VCaP (cell line): ENCODE measurements around the gene GPR155.

Experiments used
- H3K27ac ChIP-seq: fragments of 450-650 bp; 2 replicates; pipeline ENCODE4 v1.5.1; 2017
- CTCF ChIP-seq: fragments of 450-650 bp; conservative IDR thresholded peaks from 2 replicates; pipeline ENCODE4 v1.5.1; 2017; ENCODE audit warnings: mild to moderate bottlenecking, moderate library complexity

Gene GPR155

GRCh38 chr2:174522553-174522952 is 35.7 kb upstream of the GPR155 start:
- H3K27ac ChIP-seq, result no peak overlapping the region
- TF ChIP-seq CTCF, result peak; percentile 74

GRCh38 chr2:174518395-174518794 is 31.6 kb upstream of the GPR155 start:
- no peak for TF ChIP-seq CTCF
- H3K27ac ChIP-seq, result no peak overlapping the region

- no peak for TF ChIP-seq CTCF
- H3K27ac ChIP-seq, result no peak overlapping the region
Measured at GRCh38 chr2:174516501-174517378, 29.9 kb upstream of the GPR155 start.

- H3K27ac ChIP-seq, result no peak overlapping the region
- TF ChIP-seq CTCF, result no peak
Measured at GRCh38 chr2:174512345-174512744, 25.5 kb upstream of the GPR155 start.

- TF ChIP-seq CTCF, result no peak
- H3K27ac ChIP-seq, result no peak overlapping the region
Measured at GRCh38 chr2:174511580-174512260, 24.9 kb upstream of the GPR155 start.

GRCh38 chr2:174510583-174511189 is 23.9 kb upstream of the GPR155 start:
- TF ChIP-seq CTCF, result no peak
- H3K27ac ChIP-seq, result no peak overlapping the region

GRCh38 chr2:174503161-174503809 is 16.5 kb upstream of the GPR155 start:
- H3K27ac ChIP-seq, result peak overlapping the region; percentile 73
- TF ChIP-seq CTCF, result no peak
